Liver (tissue), 9 donors: ENCODE results near the gene TMEM140. TPM values are rescaled to one million over a fixed set of nuclear protein-coding genes. Genes with fewer than 3 reads are reported as not detected.

ENCODE experiments used
- DNase-seq: peaks from one replicate; pipeline ENCODE4 v3.0.0-alpha.2; 2017; ENCODE audit warnings: low spot score
- H3K27ac ChIP-seq, 2 donors: one replicate each; pipeline ENCODE4 v1.7.0; 2013; ENCODE audit warnings: inconsistent platforms in 2 of 2, low read length in 2 of 2, control low read depth in 1 of 2, low read depth in 1 of 2, mild to moderate bottlenecking in 1 of 2
- H3K27me3 ChIP-seq, 4 donors: one replicate each; pipeline versions ENCODE4 v1.6.1 to v1.7.0; 2013; ENCODE audit warnings: low read length in 3 of 4, inconsistent platforms in 1 of 4, mild to moderate bottlenecking in 1 of 4, moderate library complexity in 1 of 4; ENCODE audit not compliant: control insufficient read depth in 4 of 4, insufficient read depth in 4 of 4
- H3K36me3 ChIP-seq, 4 donors: one replicate each; pipeline versions ENCODE4 v1.6.1 to v1.7.0; 2013; ENCODE audit warnings: low read length in 3 of 4, mild to moderate bottlenecking in 3 of 4, low read depth in 1 of 4, moderate library complexity in 1 of 4; ENCODE audit not compliant: control insufficient read depth in 4 of 4, insufficient read depth in 3 of 4
- H3K4me1 ChIP-seq, 4 donors: one replicate each; pipeline versions ENCODE4 v1.6.1 to v1.7.0; 2013; ENCODE audit warnings: low read length in 3 of 4, mild to moderate bottlenecking in 3 of 4, moderate library complexity in 1 of 4; ENCODE audit not compliant: control insufficient read depth in 4 of 4, insufficient read depth in 4 of 4
- H3K4me3 ChIP-seq, 3 donors: one replicate each; pipeline versions ENCODE4 v1.6.1 to v1.7.0; 2013; ENCODE audit warnings: low read length in 3 of 3, control low read depth in 1 of 3, low read depth in 1 of 3, mild to moderate bottlenecking in 1 of 3
- H3K9ac ChIP-seq, 2 donors: one replicate each; pipeline ENCODE4 v1.7.0; 2013; ENCODE audit warnings: low read length in 2 of 2, mild to moderate bottlenecking in 2 of 2, moderate library complexity in 2 of 2, control low read depth in 1 of 2, low read depth in 1 of 2
- H3K9me3 ChIP-seq, 4 donors: one replicate each; pipeline versions ENCODE4 v1.6.1 to v1.7.0; 2013; ENCODE audit warnings: low read length in 3 of 4; ENCODE audit not compliant: control insufficient read depth in 4 of 4
- EGR1 ChIP-seq, 2 donors: IDR thresholded peaks; 2 replicates each; pipeline ENCODE4 v1.6.1; 2016 to 2018; ENCODE audit warnings: antibody characterized with exemption in 2 of 2, low read depth in 2 of 2
- FOXA1 ChIP-seq: IDR thresholded peaks from 2 replicates; pipeline ENCODE4 v1.6.1; 2016; ENCODE audit warnings: antibody characterized with exemption
- FOXA2 ChIP-seq: IDR thresholded peaks from 2 replicates; pipeline ENCODE4 v1.6.1; 2016; ENCODE audit warnings: antibody characterized with exemption
- GABPA ChIP-seq, 2 donors: IDR thresholded peaks in 1 of 2; conservative IDR thresholded peaks in 1 of 2; 2 replicates each; pipeline ENCODE4 v1.6.1; 2016; ENCODE audit warnings: antibody characterized with exemption in 2 of 2, mild to moderate bottlenecking in 1 of 2, moderate library complexity in 1 of 2
- HNF4A ChIP-seq, 2 donors: conservative IDR thresholded peaks; 2 replicates each; pipeline ENCODE4 v1.6.1; 2016; ENCODE audit warnings: antibody characterized with exemption in 2 of 2, mild to moderate bottlenecking in 2 of 2
- HNF4G ChIP-seq: IDR thresholded peaks from 2 replicates; pipeline ENCODE4 v1.6.1; 2016; ENCODE audit warnings: antibody characterized with exemption
- JUND ChIP-seq, 2 donors: IDR thresholded peaks; 2 replicates each; pipeline ENCODE4 v1.6.1; 2016; ENCODE audit warnings: antibody characterized with exemption in 2 of 2
- MAX ChIP-seq: IDR thresholded peaks from 2 replicates; pipeline ENCODE4 v1.6.1; 2016; ENCODE audit warnings: antibody characterized with exemption
- NR2F2 ChIP-seq: IDR thresholded peaks from 2 replicates; pipeline ENCODE4 v1.6.1; 2016; ENCODE audit warnings: antibody characterized with exemption
- RAD21 ChIP-seq, 2 donors: IDR thresholded peaks; 2 replicates each; pipeline ENCODE4 v1.6.1; 2016; ENCODE audit warnings: antibody characterized with exemption in 2 of 2, mild to moderate bottlenecking in 2 of 2
- REST ChIP-seq: IDR thresholded peaks from 2 replicates; pipeline ENCODE4 v1.6.1; 2016; ENCODE audit warnings: antibody characterized with exemption, mild to moderate bottlenecking
- RXRA ChIP-seq, 2 donors: IDR thresholded peaks; 2 replicates each; pipeline ENCODE4 v1.6.1; 2017 to 2018; ENCODE audit warnings: antibody characterized with exemption in 2 of 2, mild to moderate bottlenecking in 1 of 2
- TAF1 ChIP-seq: conservative IDR thresholded peaks from 2 replicates; pipeline ENCODE4 v1.6.1; 2016; ENCODE audit warnings: antibody characterized with exemption, mild to moderate bottlenecking
- YY1 ChIP-seq: IDR thresholded peaks from 2 replicates; pipeline ENCODE4 v1.6.1; 2016; ENCODE audit warnings: antibody characterized with exemption, mild to moderate bottlenecking
- WGBS: extraction: QIAGEN DNeasy Blood & Tissue Kit; methylation state at CpG from one replicate; pipeline ENCODE4 v1.1.7; 2013; 5-methylcytosine and 5-hydroxymethylcytosine counted together
- polyA plus RNA-seq, 2 donors: library from polyadenylated mRNA; stranded (reverse) in 1 of 2; unstranded in 1 of 2; fragments of 200-250 nt in 1 of 2; fragments of >200 nt in 1 of 2; fragmentation: Nextera tagmentation in 1 of 2; extraction: Ambion mirVana in 1 of 2; gene quantifications; one replicate each; pipeline versions ENCODE4 v1.2.1 to v1.2.3, GENCODE V29; 2013 to 2015
- total RNA-seq, 2 donors: library from RNA; depleted of rRNA; stranded (reverse); fragments of >200 nt; gene quantifications; one replicate each; pipeline ENCODE4 v1.2.3, GENCODE V29; 2014
- TF ChIP-seq, protein P1 (sequence below): IDR thresholded peaks from 2 replicates; pipeline ENCODE4 v1.6.1; 2016; ENCODE audit warnings: antibody characterized with exemption
- TF ChIP-seq, protein P2 (sequence below): fragments of 150-350 bp; IDR thresholded peaks from 2 replicates; pipeline ENCODE4 v1.5.1; 2017; ENCODE audit warnings: improper control_type of control experiment, low read depth, low read length; ENCODE audit not compliant: missing input control
- TF ChIP-seq, protein P3 (sequence below): IDR thresholded peaks from 2 replicates; pipeline ENCODE4 v1.6.1; 2016; ENCODE audit warnings: antibody characterized with exemption
- donor health status: healthy.
- donor health status: healthy.
- donor health status: healthy.
- donor health status: healthy.
- donor health status: healthy.

Gene TMEM140
- total and polyA plus RNA-seq, 4 donors, result 22.3 to 34.3 (median 25.9) TPM

DNA sequence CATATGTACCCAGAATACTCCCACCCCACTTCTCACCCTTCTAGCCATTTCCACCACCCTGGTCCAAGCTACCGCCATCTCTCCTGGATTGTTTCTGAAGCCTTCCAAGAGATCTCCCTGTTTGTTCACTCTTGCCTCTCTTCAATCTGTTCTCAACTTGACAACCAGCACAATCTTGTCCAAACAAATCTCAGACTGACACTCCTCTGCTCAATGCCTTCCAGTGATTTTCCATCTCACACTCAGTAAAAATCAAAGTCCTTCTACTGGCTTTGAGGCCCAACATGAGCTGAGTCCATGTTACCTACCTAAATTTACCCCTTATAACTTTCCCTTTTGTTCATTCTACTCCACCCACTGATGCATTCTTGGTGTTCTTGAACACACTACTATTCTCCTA, 33.2 kb upstream of the TMEM140 start:
- no peak for DNase-seq
- WGBS, result 94% methylated on average over 1 of the region's 1 CpG
- TF ChIP-seq HNF4A (conservative IDR thresholded peaks at IDR 0.05) (no peak), GABPA (IDR thresholded peaks at IDR 0.05 in 1 of 2, conservative IDR thresholded peaks at IDR 0.05 in 1 of 2) (no peak), YY1 (no peak), HNF4G (no peak), TAF1 (no peak), EGR1 (IDR thresholded peaks at IDR 0.05; ENCODE audit: low read depth in 2 of 2) (no peak), FOXA2 (no peak), NR2F2 (no peak), RXRA (IDR thresholded peaks at IDR 0.05) (no peak), REST (no peak)
- TF ChIP-seq, protein P1, sequence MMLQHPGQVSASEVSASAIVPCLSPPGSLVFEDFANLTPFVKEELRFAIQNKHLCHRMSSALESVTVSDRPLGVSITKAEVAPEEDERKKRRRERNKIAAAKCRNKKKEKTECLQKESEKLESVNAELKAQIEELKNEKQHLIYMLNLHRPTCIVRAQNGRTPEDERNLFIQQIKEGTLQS, result no peak
- TF ChIP-seq, protein P2, sequence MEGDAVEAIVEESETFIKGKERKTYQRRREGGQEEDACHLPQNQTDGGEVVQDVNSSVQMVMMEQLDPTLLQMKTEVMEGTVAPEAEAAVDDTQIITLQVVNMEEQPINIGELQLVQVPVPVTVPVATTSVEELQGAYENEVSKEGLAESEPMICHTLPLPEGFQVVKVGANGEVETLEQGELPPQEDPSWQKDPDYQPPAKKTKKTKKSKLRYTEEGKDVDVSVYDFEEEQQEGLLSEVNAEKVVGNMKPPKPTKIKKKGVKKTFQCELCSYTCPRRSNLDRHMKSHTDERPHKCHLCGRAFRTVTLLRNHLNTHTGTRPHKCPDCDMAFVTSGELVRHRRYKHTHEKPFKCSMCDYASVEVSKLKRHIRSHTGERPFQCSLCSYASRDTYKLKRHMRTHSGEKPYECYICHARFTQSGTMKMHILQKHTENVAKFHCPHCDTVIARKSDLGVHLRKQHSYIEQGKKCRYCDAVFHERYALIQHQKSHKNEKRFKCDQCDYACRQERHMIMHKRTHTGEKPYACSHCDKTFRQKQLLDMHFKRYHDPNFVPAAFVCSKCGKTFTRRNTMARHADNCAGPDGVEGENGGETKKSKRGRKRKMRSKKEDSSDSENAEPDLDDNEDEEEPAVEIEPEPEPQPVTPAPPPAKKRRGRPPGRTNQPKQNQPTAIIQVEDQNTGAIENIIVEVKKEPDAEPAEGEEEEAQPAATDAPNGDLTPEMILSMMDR, result no peak
- no peak overlapping the region for H3K27ac ChIP-seq
- no peaks in the 10 kb centered on the region for H3K9me3 ChIP-seq
- no peaks in the 10 kb centered on the region for H3K27me3 ChIP-seq
- no peaks in the 10 kb centered on the region for H3K36me3 ChIP-seq
- no peak overlapping the region for H3K4me3 ChIP-seq
- H3K4me1 ChIP-seq, result no peaks in the 10 kb centered on the region
- no peak overlapping the region for H3K9ac ChIP-seq

GRCh38 chr7:135117096-135117495, 30.8 kb upstream of the TMEM140 start:
- TF ChIP-seq HNF4A (conservative IDR thresholded peaks at IDR 0.05), result no peak
- TF ChIP-seq EGR1 (IDR thresholded peaks at IDR 0.05; ENCODE audit: low read depth in 2 of 2), result no peak
- TF ChIP-seq GABPA (IDR thresholded peaks at IDR 0.05 in 1 of 2, conservative IDR thresholded peaks at IDR 0.05 in 1 of 2), result no peak
- no peak for TF ChIP-seq JUND (IDR thresholded peaks at IDR 0.05)
- TF ChIP-seq RAD21 (IDR thresholded peaks at IDR 0.05), result no peak
- no peak for TF ChIP-seq TAF1
- TF ChIP-seq MAX, result no peak
- TF ChIP-seq RXRA (IDR thresholded peaks at IDR 0.05), result no peak
- TF ChIP-seq, protein P3, sequence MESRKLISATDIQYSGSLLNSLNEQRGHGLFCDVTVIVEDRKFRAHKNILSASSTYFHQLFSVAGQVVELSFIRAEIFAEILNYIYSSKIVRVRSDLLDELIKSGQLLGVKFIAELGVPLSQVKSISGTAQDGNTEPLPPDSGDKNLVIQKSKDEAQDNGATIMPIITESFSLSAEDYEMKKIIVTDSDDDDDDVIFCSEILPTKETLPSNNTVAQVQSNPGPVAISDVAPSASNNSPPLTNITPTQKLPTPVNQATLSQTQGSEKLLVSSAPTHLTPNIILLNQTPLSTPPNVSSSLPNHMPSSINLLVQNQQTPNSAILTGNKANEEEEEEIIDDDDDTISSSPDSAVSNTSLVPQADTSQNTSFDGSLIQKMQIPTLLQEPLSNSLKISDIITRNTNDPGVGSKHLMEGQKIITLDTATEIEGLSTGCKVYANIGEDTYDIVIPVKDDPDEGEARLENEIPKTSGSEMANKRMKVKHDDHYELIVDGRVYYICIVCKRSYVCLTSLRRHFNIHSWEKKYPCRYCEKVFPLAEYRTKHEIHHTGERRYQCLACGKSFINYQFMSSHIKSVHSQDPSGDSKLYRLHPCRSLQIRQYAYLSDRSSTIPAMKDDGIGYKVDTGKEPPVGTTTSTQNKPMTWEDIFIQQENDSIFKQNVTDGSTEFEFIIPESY, result no peak
- TF ChIP-seq, protein P1, result no peak
- no peak for TF ChIP-seq HNF4G
- TF ChIP-seq FOXA1, result no peak
- TF ChIP-seq REST, result no peak
- no peak for TF ChIP-seq YY1
- no peak for TF ChIP-seq NR2F2
- 97% methylated on average over 1 of the region's 1 CpG for WGBS
- H3K27me3 ChIP-seq, result no peaks in the 10 kb centered on the region
- H3K36me3 ChIP-seq, result no peaks in the 10 kb centered on the region
- no peaks in the 10 kb centered on the region for H3K9me3 ChIP-seq
- H3K4me1 ChIP-seq, result no peaks in the 10 kb centered on the region
- H3K27ac ChIP-seq, result no peak overlapping the region
- no peak for DNase-seq
- H3K4me3 ChIP-seq, result no peak overlapping the region
- H3K9ac ChIP-seq, result no peak overlapping the region
